PFSK-1 (cell line): ENCODE results near the gene TMEM59L.

ENCODE experiments used
- FOXP2 ChIP-seq: optimal IDR thresholded peaks from 2 replicates; pipeline ENCODE3; 2011; ENCODE audit warnings: borderline replicate concordance, control low read depth, inconsistent platforms; ENCODE audit not compliant: insufficient read depth; ENCODE audit errors: extremely low read length, extremely low read depth
- POLR2AphosphoS5 ChIP-seq: IDR thresholded peaks from 2 replicates; pipeline ENCODE4 v1.6.1; 2012; ENCODE audit warnings: low read depth, mild to moderate bottlenecking, control low read depth, low read length, moderate library complexity
- SIN3A ChIP-seq: IDR thresholded peaks from 2 replicates; pipeline ENCODE4 v1.6.1; 2012; ENCODE audit warnings: mild to moderate bottlenecking, low read length, moderate library complexity, borderline replicate concordance; ENCODE audit not compliant: insufficient read depth
- TAF1 ChIP-seq: IDR thresholded peaks from 2 replicates; pipeline ENCODE4 v1.6.1; 2012; ENCODE audit warnings: low read length, control low read depth, borderline replicate concordance; ENCODE audit not compliant: insufficient read depth
- TF ChIP-seq, protein P1 (sequence below), 2 experiments: IDR thresholded peaks; 2 replicates each; pipeline versions ENCODE4 v1.6.1 to v1.8.0; 2011 to 2012; ENCODE audit warnings: low read depth in 2 of 2, low read length in 2 of 2, control low read depth in 1 of 2, inconsistent platforms in 1 of 2, mild to moderate bottlenecking in 1 of 2, moderate library complexity in 1 of 2; ENCODE audit not compliant: insufficient read depth in 1 of 2

DNA sequence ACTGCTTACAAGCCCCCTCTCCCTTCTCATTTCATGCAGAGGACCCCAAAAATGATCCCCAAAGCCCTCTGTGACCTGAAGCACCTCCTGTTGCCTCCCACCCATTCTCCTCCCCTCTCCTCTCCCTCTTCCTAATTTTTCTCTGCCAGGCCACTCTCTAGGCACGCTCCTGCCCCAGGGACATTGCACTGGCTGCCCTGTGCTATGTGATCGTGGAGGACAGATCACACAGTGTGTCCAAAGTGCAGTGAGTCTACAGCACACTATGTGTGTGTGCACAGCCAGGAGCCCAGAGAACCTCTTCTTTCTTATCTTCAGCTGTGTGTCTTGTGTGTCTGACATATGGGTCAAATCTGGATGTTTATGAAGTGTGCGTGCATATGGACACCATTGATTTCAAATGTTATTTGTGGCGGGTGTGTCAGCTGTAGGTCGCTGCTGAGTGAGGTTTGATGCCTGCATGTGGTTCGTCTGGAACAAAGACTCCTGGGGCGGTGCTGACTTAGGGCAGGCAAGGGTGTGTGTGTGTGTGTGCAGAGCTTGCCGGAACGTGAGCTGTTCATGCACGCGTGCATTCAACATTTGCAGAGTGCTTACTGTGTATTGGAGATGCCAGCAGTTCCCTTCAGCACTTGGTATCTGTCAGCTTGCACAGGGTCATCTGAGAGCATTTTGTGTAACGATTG is 22.1 kb downstream of the TMEM59L start:
- TF ChIP-seq, protein P1, sequence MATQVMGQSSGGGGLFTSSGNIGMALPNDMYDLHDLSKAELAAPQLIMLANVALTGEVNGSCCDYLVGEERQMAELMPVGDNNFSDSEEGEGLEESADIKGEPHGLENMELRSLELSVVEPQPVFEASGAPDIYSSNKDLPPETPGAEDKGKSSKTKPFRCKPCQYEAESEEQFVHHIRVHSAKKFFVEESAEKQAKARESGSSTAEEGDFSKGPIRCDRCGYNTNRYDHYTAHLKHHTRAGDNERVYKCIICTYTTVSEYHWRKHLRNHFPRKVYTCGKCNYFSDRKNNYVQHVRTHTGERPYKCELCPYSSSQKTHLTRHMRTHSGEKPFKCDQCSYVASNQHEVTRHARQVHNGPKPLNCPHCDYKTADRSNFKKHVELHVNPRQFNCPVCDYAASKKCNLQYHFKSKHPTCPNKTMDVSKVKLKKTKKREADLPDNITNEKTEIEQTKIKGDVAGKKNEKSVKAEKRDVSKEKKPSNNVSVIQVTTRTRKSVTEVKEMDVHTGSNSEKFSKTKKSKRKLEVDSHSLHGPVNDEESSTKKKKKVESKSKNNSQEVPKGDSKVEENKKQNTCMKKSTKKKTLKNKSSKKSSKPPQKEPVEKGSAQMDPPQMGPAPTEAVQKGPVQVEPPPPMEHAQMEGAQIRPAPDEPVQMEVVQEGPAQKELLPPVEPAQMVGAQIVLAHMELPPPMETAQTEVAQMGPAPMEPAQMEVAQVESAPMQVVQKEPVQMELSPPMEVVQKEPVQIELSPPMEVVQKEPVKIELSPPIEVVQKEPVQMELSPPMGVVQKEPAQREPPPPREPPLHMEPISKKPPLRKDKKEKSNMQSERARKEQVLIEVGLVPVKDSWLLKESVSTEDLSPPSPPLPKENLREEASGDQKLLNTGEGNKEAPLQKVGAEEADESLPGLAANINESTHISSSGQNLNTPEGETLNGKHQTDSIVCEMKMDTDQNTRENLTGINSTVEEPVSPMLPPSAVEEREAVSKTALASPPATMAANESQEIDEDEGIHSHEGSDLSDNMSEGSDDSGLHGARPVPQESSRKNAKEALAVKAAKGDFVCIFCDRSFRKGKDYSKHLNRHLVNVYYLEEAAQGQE (IDR thresholded peaks at IDR 0.05; ENCODE audit: insufficient read depth in 1 of 2, low read depth in 2 of 2, low read length in 2 of 2), result no peak
- TF ChIP-seq POLR2AphosphoS5 (no peak), SIN3A (no peak), TAF1 (no peak), FOXP2 (no peak)
